GM19438 (cell line): Measurements from ENCODE around the gene CRHR1.

Experiments
- ATAC-seq: cut with Tn5 transposase; IDR thresholded peaks from one replicate; pipeline ENCODE4 v1.9.1; 2021; ENCODE audit warnings: low read depth; ENCODE audit not compliant: unreplicated experiment

Gene CRHR1

DNA sequence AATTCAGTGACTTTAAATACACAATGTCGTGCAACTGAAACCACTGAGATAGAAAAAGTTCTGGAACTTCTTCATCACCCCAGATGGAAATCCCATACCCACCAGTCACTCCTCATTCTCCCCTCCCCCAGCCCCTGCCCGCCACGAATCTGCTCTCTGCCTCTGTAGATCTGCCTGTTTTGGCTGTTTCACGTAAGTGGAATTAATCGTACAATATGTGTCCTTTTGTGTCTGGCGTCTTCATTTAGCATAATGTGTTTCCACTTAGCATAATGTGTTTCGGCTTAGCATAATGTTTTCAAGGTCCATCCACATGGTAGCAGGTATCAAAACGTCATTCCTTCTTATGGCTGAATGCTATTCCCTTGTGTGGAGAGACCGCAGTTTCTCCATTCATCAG is 57.1 kb downstream of the CRHR1 start:
- no peak for ATAC-seq

DNA sequence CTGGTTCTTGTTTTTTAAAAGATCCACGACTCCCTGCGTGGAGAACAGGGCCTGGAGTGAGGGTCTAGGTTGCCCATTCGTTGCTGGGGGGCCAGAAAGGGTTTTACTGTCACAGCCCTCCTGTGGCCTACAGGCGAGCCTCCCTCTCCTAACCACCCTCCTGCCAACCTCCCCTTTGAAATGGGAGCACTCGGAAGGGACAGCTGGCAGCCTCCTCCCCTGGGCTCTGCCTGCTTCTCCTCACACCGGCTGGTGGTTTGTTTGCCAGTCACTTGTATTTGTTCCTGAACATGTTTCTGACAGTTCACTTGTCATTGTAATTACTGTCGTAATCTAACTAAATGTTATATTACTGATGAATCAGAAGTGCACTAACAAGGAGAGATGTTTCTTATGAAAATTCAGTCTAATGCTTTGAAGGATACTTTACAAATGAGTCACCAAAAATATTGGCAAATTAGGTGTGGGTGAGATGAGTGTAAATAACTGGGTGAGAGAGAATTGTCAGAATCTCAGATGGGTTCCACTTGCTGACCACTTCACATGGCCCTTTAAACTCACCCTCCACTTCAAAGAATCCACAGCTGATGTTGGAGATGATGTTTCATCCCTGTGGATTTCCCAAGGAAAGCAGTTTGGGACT is 57.9 kb downstream of the CRHR1 start:
- no peak for ATAC-seq

DNA sequence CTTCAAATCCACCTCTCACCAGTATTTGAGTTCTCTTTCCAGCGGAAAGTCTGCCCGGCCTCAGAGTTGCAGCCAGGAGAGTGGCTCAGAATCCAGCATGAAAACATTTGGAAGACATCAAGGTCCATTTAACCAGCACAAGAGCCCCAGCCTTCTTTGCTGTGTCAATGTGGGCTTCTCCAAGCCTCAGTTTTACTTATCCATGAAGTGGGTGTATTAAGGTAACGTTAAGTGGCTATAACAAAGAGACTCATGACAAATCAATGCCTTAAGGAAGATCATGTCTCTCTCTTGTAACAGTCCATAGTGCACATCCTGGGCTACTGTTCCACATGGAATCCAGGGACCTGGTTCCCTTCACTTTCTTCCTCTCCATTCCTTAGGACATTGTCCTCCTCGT is 59.6 kb downstream of the CRHR1 start:
- no peak for ATAC-seq

DNA sequence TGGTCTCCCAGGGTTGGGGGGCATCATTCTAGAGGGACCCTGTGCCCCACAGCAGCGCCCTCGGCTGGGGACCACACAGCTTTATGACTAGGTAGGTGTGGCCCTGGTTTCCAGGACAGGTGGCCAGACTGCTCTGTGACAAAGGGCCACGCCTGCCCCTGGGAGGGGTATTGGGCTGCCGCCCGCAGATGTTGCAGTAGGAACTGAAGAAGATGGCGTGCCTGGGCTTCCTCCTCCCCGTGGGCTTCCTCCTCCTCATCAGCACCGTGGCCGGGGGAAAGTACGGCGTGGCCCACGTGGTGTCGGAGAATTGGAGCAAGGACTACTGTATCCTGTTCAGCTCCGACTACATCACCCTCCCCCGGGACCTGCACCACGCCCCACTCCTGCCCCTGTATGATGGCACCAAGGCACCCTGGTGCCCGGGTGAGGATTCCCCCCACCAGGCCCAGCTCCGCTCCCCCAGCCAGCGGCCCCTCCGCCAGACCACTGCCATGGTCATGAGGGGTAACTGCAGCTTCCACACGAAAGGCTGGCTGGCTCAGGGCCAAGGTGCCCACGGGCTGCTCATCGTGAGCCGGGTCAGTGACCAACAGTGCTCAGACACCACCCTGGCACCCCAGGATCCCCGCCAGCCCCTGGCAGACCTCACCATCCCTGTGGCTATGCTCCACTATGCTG is 60.7 kb downstream of the CRHR1 start, which contains the start of gene SPPL2C:
TSS of gene SPPL2C (plus strand) at position 187 of the 681 bp plus-strand sequence. CDS start at position 213, 26 bp downstream.
- ATAC-seq = no peak

DNA sequence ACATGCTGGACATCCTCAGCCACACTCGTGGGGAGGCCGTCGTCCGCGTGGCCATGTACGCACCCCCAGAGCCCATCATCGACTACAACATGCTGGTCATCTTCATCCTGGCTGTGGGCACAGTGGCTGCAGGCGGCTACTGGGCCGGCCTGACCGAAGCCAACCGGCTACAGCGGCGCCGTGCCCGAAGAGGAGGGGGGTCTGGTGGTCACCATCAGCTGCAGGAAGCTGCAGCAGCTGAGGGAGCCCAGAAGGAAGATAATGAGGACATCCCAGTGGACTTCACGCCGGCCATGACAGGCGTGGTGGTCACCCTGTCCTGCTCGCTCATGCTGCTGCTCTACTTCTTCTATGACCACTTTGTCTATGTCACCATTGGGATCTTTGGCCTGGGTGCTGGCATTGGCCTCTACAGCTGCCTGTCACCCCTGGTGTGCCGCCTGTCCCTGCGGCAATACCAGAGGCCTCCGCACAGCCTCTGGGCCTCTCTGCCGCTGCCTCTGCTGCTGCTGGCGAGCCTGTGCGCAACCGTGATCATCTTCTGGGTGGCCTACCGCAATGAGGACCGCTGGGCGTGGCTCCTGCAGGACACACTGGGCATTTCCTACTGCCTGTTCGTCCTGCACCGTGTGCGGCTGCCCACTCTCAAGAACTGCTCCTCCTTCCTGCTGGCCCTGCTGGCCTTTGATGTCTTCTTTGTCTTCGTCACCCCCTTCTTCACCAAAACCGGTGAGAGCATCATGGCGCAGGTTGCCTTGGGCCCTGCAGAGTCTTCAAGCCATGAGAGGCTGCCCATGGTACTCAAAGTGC is 61.5 kb downstream of the CRHR1 start:
- no peak for ATAC-seq

DNA sequence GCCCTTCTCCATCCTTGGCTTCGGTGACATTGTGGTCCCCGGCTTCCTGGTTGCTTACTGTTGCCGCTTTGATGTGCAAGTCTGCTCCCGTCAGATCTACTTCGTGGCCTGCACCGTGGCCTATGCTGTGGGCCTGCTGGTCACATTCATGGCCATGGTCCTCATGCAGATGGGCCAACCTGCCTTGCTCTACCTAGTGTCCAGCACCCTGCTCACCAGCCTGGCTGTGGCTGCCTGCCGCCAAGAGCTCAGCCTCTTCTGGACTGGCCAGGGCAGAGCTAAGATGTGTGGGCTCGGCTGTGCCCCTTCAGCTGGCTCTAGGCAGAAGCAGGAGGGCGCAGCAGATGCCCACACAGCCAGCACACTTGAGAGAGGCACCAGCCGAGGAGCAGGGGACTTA is 62.1 kb downstream of the CRHR1 start:
- no peak for ATAC-seq

DNA sequence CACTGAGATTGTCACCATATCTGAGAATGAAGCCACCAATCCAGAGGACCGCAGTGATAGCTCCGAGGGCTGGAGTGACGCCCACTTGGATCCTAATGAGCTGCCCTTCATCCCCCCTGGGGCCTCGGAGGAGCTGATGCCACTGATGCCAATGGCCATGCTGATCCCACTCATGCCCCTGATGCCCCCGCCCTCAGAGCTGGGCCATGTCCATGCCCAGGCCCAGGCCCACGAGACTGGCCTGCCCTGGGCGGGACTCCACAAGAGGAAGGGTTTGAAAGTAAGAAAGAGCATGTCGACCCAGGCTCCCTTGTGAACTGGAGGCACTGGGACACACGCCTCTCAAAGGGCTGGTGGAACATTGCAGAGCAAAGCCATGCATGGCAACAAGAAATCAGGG is 62.5 kb downstream of the CRHR1 start:
- ATAC-seq = no peak

DNA sequence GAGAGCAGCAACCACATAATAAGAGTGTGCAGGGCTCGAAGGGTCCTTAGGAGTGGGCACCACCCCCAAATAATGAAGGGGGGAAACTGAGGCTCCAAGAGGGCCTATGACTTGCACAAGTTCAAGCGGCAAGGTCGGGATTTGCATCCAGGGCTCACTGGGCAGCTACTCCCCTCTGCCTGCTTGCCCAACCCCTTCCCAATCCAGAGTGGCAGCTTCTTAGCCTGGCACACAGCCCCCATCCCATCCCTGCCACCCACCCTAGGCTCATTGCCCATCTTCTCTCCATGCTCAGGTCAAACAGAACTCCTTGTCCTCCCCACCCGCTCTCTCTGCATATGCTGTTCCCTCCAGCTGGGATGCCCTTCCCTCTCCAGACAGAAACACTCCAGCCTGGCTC is 63.0 kb downstream of the CRHR1 start:
- no peak for ATAC-seq

DNA sequence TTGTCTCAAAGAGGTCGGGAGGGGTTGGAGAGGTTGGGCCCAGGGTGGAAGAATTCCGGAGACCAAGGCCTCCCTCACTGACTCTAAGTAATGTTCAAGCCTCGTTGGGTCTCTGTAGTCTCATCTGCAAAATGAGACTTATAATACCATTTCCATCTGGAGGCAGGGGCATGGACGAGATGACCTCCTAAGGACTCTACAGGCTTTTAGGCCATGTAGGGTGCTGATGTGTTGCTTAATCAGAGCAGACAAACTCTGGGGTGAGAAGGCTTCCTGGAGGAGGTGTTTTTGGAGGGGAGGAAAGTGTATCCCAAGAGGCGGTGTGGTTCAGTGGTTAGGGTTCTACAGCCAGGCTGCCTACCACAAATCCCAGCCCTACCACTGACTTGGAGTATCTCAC is 63.6 kb downstream of the CRHR1 start:
- no peak for ATAC-seq

DNA sequence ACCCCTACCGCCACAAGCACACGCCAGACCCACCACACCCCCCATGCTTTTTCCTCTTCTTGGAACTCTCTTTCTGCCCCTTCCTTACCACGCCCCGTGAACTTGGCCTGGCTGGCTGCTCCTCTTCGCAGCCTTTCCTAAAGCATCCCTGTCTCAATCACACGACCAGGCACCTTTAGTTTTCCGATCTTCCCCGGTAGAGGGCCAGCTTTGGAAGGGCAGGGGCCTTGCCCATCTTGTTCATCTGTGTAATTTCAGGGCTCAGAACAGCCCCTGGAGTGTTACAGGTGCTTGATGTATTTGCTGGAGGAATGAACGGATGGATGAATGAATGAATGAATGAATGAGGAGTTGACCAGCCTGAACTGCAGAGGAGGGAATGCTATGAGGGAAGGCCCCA is 64.3 kb downstream of the CRHR1 start:
- ATAC-seq = no peak

DNA sequence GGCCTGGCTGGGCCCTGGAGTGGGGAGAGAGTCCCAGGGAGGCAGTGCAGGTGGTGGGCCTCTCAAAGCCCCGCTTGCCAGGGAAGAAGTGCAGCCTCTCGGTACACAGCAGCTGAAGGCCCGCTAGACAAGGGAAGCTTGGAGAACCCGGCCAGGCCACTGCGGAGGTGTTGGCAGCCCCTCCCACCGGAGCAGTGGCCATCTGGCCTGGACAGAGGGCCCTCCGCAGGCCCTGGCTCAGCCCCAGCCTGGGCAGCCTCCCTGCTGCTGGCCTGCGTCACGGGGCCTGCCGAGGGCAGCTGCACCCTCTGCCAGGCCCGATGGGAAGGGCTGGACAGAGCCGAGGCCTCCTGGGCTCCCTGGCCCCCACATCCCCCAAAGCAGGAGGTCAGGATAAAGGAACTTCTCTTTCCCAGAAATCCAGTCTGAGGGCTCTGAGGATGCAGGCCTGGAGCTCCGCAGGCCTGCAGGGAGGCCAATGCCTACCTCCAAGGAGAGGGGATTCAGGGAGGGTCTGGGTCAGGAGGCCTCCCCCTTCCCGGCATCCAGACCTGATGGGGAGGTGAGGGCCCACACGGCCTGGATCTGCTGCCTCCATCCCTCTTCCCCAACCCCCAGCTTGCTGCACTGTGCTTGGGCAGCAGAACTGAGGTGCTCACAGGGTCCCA is 64.9 kb downstream of the CRHR1 start:
- ATAC-seq = no peak

DNA sequence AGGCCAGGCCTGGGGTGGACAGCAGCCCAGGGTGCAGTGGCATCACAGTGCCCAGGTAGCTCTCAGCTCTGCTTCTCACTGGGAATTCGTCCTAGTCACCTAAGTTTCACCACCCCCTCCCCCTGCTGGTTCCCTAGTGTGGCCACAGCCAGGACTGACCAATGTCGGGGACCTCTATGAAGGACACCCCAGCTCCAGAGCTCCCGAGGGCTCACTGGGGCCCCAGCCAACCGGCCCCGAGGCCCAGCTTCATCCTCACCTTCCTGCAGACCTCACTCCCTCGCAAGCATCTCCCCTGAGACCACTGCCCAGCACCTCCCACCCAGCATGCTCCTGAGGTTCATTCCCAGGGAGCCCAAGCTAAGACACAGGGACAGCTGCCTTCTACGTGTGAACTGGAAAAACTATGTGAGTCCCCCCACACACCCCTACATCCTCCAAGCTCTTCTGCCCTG is 65.4 kb downstream of the CRHR1 start:
- no peak for ATAC-seq

DNA sequence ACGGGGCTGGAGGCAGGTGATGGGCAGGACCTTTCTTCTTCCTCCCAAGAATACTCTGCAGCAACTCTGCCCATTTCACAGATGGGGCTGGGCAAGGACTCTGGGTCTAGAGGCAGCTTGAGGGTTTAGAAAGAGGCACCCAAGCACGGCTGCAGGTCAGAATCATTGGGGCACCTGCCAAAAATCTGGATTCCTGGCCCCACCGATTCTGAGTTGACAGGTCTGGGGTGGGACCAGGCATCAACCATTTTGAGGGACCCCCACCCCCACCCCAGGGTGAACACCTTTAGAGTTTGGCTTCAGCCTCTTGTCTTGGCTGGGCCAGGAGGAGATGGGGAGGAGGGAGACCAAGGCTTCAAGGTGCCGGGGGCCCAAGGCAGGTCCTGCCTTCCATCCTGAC is 65.9 kb downstream of the CRHR1 start:
- ATAC-seq = no peak

DNA sequence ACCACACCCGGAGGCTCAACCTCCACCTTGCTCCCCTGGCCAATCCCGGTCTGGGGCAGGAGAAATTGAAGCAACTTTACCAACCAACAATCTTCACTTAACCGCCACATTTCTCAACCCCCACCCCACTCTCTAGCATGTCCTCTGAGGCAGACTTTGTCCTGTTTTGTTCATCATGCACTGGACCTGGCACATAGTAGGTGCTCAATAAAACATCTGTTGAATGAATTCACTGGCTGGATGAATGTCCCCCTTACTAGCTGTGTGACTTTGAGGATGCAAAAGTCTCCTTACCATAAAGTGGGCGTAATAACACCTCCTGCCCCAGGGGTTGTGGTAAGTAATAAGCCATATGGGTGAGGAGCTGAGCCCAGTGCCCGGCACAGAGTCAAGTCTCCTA is 66.3 kb downstream of the CRHR1 start:
- no peak for ATAC-seq

DNA sequence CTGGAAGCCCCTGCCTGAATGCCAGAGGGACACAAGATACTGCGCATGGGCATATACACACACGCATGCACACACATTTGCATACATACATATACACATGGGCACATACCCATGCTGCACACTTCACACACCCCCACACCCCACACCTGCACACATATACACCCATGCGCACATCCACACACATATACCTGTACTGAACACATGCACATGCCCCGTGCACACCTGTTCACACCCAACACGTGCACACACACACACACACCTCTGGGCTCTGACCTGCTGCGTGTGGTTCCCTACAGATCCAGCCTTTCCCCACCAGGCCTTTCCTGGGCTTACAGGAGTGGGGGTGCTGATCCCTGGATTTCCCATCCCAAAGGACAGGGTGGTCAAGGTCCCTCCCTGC is 66.9 kb downstream of the CRHR1 start:
- no peak for ATAC-seq

DNA sequence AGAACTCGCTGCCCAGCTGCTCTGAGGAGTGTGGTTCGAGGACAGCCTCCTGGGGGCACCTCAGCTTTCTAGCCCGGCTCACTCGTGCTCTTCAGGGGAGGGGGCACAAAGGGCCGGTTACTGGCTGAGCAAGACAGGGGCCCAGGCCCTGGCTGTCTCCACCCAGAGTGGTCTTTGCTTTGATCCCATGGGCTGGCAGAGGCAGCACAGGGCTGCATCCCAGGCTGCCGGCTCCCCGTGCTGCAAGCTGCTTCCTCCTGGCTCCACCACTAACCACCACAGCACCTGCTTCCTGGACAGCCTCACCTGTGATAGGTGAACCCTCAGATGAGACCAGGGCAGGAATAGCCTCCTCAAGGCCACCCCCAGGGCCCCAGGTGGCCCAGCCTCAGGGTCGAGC is 67.3 kb downstream of the CRHR1 start:
- no peak for ATAC-seq

DNA sequence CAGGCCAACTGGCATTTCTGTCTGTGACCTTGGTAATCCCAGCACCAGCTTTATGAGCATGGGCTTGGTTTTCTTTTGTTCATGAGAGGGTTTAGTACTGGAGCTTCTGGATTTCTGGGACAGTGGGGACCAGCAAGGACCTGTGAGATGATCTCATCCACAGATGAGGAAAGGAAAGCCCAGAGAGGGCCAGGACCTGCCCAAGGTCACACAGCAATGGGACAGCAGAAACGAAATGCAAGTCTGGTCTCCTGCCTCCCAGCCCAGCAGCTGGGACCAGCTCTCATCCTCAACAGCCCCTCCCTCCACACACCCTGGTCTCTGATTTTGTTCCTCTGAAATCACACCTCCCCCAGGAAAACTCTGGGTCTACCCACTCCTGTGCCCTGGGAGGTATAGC is 67.8 kb downstream of the CRHR1 start:
- no peak for ATAC-seq

DNA sequence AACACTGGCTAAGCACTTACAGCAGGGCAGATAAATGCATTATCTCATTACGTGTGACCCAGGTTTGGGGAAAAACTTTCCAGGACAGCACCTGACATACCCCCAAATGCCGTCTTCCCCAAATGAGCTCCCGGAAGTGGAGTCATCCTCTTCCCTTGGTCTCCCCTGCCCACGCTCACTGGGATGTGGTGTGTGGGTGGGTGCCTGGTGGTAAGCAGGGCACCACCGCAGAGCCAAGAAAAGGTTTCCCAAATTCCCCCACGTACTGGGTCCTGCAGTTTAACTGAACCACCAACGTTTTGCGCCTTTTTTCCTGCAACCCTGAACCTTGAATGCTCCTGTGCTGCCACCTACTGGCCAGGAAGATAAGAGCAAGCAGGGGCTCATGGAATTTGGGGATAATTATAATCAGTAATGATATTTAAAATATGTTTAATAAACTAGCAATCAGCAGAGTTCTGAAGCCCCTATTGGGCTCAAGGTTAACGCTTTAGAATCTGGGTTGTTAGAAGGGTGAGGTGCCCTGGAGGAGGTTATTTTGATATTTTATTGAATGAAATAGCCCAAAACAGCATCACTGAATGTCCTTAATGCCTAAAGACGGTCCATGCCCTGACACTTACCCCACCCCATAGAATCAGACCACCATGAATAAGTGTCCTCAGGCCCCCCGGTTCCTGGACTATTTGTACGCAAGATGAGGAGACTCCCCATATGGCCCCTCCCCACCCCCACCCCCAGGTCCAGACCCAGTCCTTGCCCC is 68.6 kb downstream of the CRHR1 start:
- no peak for ATAC-seq

DNA sequence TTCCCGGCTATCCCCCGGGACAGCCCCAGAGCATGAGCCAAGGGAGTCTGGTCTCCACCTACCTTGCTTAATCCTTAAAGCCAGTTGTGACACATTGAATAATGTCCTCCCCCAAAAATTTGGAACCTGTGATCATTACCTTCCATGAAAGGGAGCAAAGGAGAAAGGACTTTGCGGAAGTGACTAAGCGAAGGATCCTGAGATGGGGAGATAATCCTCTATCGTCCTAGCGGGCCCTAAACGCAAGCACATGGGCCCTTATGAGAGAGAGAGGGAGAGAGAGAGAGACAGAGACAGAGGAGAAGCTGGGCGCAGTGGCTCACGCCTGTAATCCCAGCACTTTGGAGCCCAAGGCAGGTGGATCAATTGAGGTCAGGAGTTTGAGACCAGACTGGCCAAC is 70.1 kb downstream of the CRHR1 start:
- no peak for ATAC-seq

DNA sequence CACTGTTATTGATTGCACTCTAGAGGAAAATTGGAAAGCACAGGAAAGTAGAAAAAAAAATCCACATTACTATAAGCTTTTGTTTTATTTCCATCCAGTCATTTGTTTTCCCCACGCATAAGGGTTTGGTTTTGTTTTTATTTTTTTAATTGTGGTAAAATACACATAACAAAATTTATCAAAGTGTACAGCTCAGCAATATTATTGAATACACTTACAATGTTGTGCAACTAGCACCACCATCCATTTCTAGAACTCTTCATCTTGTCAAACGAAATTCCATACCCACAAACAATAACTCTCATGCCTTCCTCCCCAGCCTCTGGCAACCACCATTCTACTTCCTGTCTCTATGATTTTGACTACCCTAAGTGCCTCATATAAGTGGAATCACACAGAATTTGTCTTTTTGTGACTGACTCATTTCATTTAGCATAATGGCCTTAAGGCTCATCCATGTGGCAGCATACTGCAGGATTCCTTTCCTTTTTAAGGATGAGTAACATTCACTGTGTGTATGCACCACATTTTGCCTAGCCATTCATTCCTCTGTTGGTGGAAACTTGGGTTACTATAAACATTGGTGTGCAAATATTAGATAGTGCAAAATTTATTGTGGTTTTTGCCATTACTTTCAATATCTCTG is 71.7 kb downstream of the CRHR1 start:
- no peak for ATAC-seq
